Measurements from ENCODE around the gene SYPL2.

DNA sequence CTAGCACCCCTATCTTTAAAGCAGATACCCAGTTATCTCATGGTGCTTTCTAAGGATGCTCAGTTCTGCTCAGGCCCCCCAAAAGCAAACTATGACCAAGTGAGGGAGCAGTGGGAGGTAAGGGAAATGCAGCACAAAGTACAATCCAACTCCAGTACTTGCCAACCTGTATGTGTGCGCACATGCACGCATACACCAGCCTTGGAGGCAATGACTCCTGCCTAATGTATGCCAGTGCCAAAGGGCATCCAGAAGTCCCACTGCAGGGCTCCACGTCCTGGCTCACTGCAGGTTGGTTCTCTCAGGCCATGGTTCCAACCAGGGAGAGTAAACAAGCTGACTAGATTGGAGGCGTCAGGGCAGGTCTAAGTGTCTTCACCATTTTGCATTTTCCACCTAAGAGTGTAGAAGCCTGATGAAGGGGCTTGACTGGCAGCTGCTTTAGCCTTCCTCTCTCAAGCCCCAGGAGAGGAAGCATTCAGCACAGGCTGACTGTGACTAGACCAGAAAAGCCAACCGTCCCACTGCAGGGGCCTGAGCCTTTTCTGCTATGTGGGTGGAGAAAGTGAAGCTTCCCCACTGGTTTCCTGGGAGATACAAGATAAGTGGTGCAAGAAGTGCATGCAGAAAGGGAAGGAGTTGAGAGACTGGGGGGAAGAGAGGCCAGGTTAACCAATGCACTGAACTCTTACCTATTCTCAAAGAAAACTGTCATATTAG lies 35.5 kb downstream of the SYPL2 start:
- TF ChIP-seq, protein P1, sequence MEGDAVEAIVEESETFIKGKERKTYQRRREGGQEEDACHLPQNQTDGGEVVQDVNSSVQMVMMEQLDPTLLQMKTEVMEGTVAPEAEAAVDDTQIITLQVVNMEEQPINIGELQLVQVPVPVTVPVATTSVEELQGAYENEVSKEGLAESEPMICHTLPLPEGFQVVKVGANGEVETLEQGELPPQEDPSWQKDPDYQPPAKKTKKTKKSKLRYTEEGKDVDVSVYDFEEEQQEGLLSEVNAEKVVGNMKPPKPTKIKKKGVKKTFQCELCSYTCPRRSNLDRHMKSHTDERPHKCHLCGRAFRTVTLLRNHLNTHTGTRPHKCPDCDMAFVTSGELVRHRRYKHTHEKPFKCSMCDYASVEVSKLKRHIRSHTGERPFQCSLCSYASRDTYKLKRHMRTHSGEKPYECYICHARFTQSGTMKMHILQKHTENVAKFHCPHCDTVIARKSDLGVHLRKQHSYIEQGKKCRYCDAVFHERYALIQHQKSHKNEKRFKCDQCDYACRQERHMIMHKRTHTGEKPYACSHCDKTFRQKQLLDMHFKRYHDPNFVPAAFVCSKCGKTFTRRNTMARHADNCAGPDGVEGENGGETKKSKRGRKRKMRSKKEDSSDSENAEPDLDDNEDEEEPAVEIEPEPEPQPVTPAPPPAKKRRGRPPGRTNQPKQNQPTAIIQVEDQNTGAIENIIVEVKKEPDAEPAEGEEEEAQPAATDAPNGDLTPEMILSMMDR (IDR thresholded peaks at IDR 0.05; ENCODE audit: borderline replicate concordance, extremely low read depth, low read length, poor library complexity, severe bottlenecking) = no peak
- no peak for TF ChIP-seq EZH2 (IDR thresholded peaks at IDR 0.05; ENCODE audit: borderline replicate concordance, low read depth, low read length, severe bottlenecking)
